ENCODE data around the gene GRIN2A. TPM values are rescaled to one million over a fixed set of nuclear protein-coding genes. Genes with fewer than 3 reads are reported as not detected.

The GRIN2A gene
- total and polyA plus RNA-seq, 12 donors: 0.07 to 1.2 (median 0.32) TPM; not detected in 2

- Histone ChIP-seq H3K9me3 (replicated peaks in 1 of 3) (no peaks in the 10 kb centered on the region), H3K36me3 (replicated peaks in 1 of 2) (no peaks in the 10 kb centered on the region), H3K27me3 (no peaks in the 10 kb centered on the region), H3K27ac (no peak overlapping the region), H3K4me3 (no peak overlapping the region), H3K4me1 (replicated peaks in 1 of 2) (no peaks in the 10 kb centered on the region)
- no peak for DNase-seq
- intact Hi-C loops (cut with DNase I): no loop called here
- WGBS, 4 donors: 71 to 85% (median 82%) methylated on average over 3 of the region's 3 CpGs
- no peak for TF ChIP-seq POLR2A (IDR thresholded peaks at IDR 0.05)
- TF ChIP-seq CTCF (IDR thresholded peaks at IDR 0.05): no peak
These were observed 24.6 kb upstream of the GRIN2A start for GRCh38 chr16:10206865-10207264.

- H3K4me1 ChIP-seq (replicated peaks in 1 of 2): no peaks in the 10 kb centered on the region
- DNase-seq: no peak
These were observed 24.0 kb upstream of the GRIN2A start for GRCh38 chr16:10206215-10206614.

DNA sequence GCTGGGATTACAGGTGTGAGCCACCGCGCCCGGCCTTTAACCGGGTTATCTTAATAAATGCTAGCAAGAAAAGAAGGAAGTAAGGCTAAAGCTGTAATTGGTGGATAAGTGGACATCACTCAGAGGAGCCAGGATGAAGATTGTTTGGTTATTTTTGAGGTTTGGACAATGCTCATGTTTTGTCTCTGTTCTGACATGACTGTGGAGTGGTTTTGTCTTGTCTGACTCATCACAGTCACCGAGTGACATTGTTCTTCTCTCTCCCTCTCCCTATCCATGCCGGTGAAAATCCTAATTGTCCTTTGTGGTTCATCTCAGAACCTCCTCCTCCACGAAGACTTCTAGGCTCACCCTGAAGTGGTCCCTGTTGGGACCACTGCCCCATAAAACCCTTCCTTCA is 23.5 kb upstream of the GRIN2A start:
- no peaks in the 10 kb centered on the region for H3K27me3 ChIP-seq
- H3K27ac ChIP-seq: no peak overlapping the region
- DNase-seq: no peak
- intact Hi-C loops (cut with DNase I): no loop called here
- H3K9me3 ChIP-seq (replicated peaks in 1 of 3): no peaks in the 10 kb centered on the region
- H3K4me1 ChIP-seq (replicated peaks in 1 of 2): no peaks in the 10 kb centered on the region
- WGBS, 4 donors: 88 to 92% (median 90%) methylated on average over 7 of the region's 7 CpGs
- TF ChIP-seq POLR2A (IDR thresholded peaks at IDR 0.05): no peak
- TF ChIP-seq CTCF (IDR thresholded peaks at IDR 0.05): no peak
- no peaks in the 10 kb centered on the region for H3K36me3 ChIP-seq (replicated peaks in 1 of 2)
- H3K4me3 ChIP-seq: no peak overlapping the region

More at GRCh38 chr16:10206215-10206614, 24.0 kb upstream of the GRIN2A start:
- H3K27ac ChIP-seq: no peak overlapping the region
- intact Hi-C loops (cut with DNase I): no loop called here
- H3K36me3 ChIP-seq (replicated peaks in 1 of 2): no peaks in the 10 kb centered on the region
- no peaks in the 10 kb centered on the region for H3K27me3 ChIP-seq
- TF ChIP-seq CTCF (IDR thresholded peaks at IDR 0.05) (no peak), POLR2A (IDR thresholded peaks at IDR 0.05) (no peak)
- no peaks in the 10 kb centered on the region for H3K9me3 ChIP-seq (replicated peaks in 1 of 3)
- 80 to 94% (median 89%) methylated on average over 1 of the region's 1 CpG; no CpG with 5 or more reads in 1 of the 4 donors for whole genome bisulfite sequencing, 4 donors
- H3K4me3 ChIP-seq: no peak overlapping the region

- Histone ChIP-seq H3K27me3 (no peaks in the 10 kb centered on the region), H3K9me3 (replicated peaks in 1 of 3) (no peaks in the 10 kb centered on the region), H3K27ac (no peak overlapping the region), H3K4me3 (no peak overlapping the region), H3K36me3 (replicated peaks in 1 of 2) (no peaks in the 10 kb centered on the region), H3K4me1 (replicated peaks in 1 of 2) (no peaks in the 10 kb centered on the region)
- no peak for DNase-seq
- TF ChIP-seq CTCF (IDR thresholded peaks at IDR 0.05) (peak in 1 of 6 experiments; percentile 3), POLR2A (IDR thresholded peaks at IDR 0.05) (no peak)
- WGBS, 4 donors: 92 to 100% (median 93%) methylated on average over 1 of the region's 1 CpG
- intact Hi-C loops (cut with DNase I): no loop called here
These were observed 20.4 kb upstream of the GRIN2A start for GRCh38 chr16:10202649-10203048.

Data from adrenal gland (tissue), 12 donors.